Activated CD8-positive, alpha-beta memory T cell treated with anti-CD3 and anti-CD28 coated beads, Interleukin-2, amount 10 ng/mL, durations not matched to agents 7 days and 5 days (primary cell): ENCODE results near the gene MT1E. TPM values are rescaled to one million over a fixed set of nuclear protein-coding genes. Genes with fewer than 3 reads are reported as not detected.
A peak's percentile ranks its signal among the peaks of the same experiment; 100 is the strongest.
"Not testable (repeated sequence)": the region's sequence is repeated elsewhere in the genome, so short reads cannot be mapped to it uniquely, and the experiment has no call there.

ENCODE experiments used
- ATAC-seq: fragments of 150-1000 bp; cut with Tn5 transposase; one replicate; pipeline ENCODE4 v1.10.0; 2021; ENCODE audit warnings: moderate library complexity
- CTCF ChIA-PET: fragments of 350-600 bp; sonication (Branson Sonifier 250); formaldehyde crosslinking; loops from one replicate; lab custom pipeline; 2021; ENCODE audit warnings: antibody characterized with exemption; lab: Charles Lee
- DNase-seq: peaks from one replicate; pipeline ENCODE4 v3.0.0-alpha.2; 2020
- H3K27ac Mint-ChIP-seq: one replicate; pipeline ENCODE4 v1.8.0; 2021; ENCODE audit warnings: mild to moderate bottlenecking, mixed read lengths
- H3K27me3 Mint-ChIP-seq: one replicate; pipeline ENCODE4 v1.8.0; 2021; ENCODE audit warnings: mixed read lengths
- H3K36me3 Mint-ChIP-seq: one replicate; pipeline ENCODE4 v1.8.0; 2021; ENCODE audit warnings: mild to moderate bottlenecking, mixed read lengths
- H3K4me1 Mint-ChIP-seq: one replicate; pipeline ENCODE4 v1.8.0; 2021; ENCODE audit warnings: mixed read lengths
- H3K4me3 Mint-ChIP-seq: one replicate; pipeline ENCODE4 v1.8.0; 2021; ENCODE audit warnings: mild to moderate bottlenecking, moderate library complexity, mixed read lengths
- H3K9me3 Mint-ChIP-seq: one replicate; pipeline ENCODE4 v1.8.0; 2022; ENCODE audit warnings: low read depth, mixed read lengths
- total RNA-seq, 2 experiments: library from RNA; stranded (reverse); gene quantifications; one replicate each; pipeline ENCODE4 v1.2.3, GENCODE V29; 2021

MT1E gene
- 10 to 100 TPM; 41.2 to 54.1 TPM for total RNA-seq

DNA sequence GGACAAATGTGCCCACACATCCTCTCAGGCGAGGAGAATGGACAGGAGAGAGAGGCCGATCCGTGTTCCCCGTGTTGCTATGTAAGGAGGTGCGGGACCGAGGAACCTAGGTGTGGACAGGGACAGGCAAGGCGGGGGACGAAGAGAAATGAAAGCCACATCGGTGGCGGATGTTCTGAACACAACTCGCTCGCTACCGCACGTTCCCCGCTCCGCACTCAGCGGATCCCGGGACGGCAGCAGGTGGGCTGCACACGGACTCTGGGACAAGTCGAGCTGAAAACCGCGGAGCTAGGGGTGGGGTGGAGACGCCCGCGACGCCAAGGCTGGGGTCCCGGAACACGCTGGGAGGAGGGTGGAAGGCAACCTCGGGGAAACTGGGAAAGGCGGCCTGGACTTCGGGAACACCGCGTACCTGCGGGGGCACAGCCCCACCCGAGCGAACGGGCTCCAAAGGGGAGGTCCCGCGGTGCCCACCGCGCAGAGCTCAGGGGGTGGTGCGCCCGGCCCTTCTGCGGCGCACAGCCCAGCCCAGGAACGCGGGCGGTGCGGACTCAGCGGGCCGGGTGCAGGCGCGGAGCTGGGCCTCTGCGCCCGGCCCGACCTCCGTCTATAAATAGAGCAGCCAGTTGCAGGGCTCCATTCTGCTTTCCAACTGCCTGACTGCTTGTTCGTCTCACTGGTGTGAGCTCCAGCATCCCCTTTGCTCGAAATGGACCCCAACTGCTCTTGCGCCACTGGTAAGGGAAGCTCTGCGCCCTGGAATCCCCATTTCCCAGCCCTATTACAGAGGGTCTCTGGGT, at the start of gene MT1E:
Gene MT1E (plus strand): TSS at position 642 of the 803 bp plus-strand sequence. CDS start 71 bp downstream, at position 713.
- H3K4me3 Mint-ChIP-seq, result peak within 1 kb of the TSS; percentile 88
- CTCF ChIA-PET, result interaction anchor here (0.6 to 1.7 kb wide), 13 partner anchors 12 to 111 kb away, joined by 3 to 7 read pairs (median 4); partner anchors contain the start of genes MT1A and MT1X
- H3K4me1 Mint-ChIP-seq, result peaks cover 28% of the 10 kb centered on the region
- no peaks in the 10 kb centered on the region for H3K9me3 Mint-ChIP-seq
- H3K27ac Mint-ChIP-seq, result peak within 1 kb of the TSS; percentile 86
- peaks cover 37% of the 10 kb centered on the region for H3K27me3 Mint-ChIP-seq
- DNase-seq (peak; percentile 79), ATAC-seq (peak; percentile 92)
- H3K36me3 Mint-ChIP-seq, result no peaks in the 10 kb centered on the region

DNA sequence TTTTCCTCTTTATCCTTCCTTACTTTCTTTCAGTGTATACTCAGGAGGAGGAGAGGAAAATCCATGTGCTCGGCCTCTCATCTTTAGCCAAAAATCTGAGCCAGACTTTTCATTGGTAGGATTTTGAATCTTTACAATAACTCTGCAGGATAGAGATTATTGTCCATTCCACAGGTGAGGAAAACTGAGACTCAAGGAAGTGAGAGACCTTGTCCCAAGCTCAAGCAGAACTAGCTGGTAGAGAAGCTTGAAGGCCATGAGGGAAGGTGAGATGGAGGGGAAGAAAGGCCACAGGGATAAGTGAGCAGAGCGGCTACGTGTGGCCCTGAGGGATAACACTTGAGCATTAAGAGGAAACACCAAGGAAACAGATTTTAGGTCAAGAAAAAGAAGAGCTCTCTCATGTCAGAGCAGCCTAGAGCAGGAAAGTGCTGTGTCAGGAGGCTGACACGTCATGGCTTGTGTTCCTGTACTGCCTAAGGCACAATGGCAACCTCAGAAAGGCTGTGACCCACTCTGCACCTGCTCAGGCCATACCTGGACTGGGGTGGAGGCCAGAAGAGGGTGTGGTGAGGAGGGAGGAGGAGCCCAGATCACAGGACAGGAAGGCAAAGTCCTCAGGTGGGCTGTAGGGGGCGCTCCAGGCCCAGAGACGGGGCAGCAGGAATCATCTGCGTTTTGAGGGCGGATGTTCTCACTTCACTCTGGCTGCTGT, 48.8 kb upstream of the MT1E start:
- CTCF ChIA-PET, result interaction anchor here (0.6 to 3.4 kb wide), 47 partner anchors 9 to 295 kb away, joined by 3 to 94 read pairs (median 4); partner anchors contain the start of genes MT1E, MT1X, MT2A and MT3
- peaks cover 17% of the 10 kb centered on the region for H3K27me3 Mint-ChIP-seq
- no peak overlapping the region for H3K4me3 Mint-ChIP-seq
- H3K9me3 Mint-ChIP-seq, result peaks cover 3% of the 10 kb centered on the region
- H3K27ac Mint-ChIP-seq, result no peak overlapping the region
- ATAC-seq, result peak; percentile 100
- no peaks in the 10 kb centered on the region for H3K36me3 Mint-ChIP-seq
- peak; percentile 92 for DNase-seq
- peaks cover 8% of the 10 kb centered on the region for H3K4me1 Mint-ChIP-seq

DNA sequence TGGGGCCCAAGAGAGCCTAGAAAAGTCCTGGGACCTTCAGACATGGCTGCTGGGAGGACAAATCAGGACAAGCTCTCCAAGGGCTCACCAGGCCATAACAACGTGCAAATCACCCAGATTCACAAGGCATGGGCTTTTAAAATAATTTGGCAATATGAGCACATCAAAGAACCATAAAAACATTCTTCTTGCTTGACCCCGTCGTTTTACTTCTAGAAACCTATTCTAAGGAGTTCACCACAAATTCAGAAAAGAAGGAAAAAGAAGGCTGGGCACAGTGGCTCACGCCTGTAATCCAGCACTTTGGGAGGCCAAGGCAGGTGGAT, 48.3 kb upstream of the MT1E start:
- ATAC-seq (no peak), DNase-seq (no peak)
- Mint-ChIP-seq H3K27ac (peak overlapping the region; percentile 35), H3K36me3 (no peaks in the 10 kb centered on the region), H3K27me3 (peaks cover 19% of the 10 kb centered on the region), H3K4me3 (no peak overlapping the region), H3K9me3 (peaks cover 3% of the 10 kb centered on the region), H3K4me1 (peaks cover 8% of the 10 kb centered on the region)
- CTCF ChIA-PET, result interaction anchor here (0.6 to 3.4 kb wide), 40 partner anchors 11 to 294 kb away, joined by 3 to 94 read pairs (median 5); partner anchors contain the start of genes MT1E, MT1X, MT2A and MT3

DNA sequence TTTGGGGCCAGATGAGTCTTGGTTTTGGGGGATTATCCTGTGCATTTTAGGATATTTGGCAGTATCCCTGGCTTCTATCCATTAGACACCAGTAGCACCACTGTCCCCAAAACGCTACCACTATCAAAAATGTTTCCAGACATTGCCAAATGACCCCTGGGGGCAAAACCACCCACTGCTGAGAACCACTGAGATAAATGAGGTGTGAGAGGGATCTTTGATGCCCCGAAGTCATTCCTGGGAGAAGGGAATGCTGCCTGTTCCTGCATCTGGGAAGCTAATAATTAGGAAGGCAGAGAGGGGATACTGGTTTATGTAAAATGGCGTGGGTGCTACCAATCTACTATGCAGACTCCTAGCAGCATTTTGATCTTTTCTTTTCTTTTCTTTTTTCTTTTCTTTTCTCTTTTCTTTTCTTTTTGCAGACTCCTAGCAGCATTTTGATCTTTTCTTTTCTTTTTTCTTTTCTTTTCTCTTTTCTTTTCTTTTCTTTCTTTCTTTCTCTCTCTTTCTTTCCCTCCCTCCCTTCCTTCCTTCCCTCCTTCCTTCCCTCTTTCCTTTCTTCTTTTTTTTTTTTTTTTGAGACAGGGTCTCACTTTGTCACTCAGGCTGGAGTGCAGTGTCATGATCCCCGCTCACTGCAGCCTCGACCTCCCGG, 45.1 kb upstream of the MT1E start:
- Mint-ChIP-seq H3K9me3 (no peaks in the 10 kb centered on the region), H3K4me3 (no peak overlapping the region), H3K27me3 (peaks cover 32% of the 10 kb centered on the region), H3K36me3 (no peaks in the 10 kb centered on the region), H3K4me1 (peaks cover 8% of the 10 kb centered on the region), H3K27ac (no peak overlapping the region)
- ATAC-seq (no peak), DNase-seq (no peak)
- CTCF ChIA-PET, result interaction anchor here (3.9 kb wide), 1 partner anchor 122 kb away, joined by 17 read pairs; no protein-coding TSS in a partner anchor

DNA sequence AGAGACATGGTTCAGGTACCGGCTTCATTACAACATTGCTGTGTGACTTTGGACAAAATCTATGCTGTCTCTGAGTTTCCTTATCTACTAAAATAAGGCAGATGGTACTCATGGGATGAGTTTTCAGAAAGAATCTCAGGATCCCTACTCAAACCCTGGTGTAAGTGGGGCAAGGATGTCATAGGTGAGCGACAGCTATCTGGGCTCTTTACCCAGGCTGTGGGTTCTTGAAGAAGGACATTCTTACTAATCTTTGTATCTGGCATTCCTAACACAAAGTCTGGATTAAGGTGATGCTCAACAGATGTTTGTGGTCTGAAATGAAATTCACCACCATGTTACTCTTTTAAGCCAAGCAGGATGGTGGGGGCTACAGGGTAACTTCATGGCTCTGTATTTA, 42.7 kb upstream of the MT1E start:
- H3K27ac Mint-ChIP-seq, result not testable (repeated sequence)

DNA sequence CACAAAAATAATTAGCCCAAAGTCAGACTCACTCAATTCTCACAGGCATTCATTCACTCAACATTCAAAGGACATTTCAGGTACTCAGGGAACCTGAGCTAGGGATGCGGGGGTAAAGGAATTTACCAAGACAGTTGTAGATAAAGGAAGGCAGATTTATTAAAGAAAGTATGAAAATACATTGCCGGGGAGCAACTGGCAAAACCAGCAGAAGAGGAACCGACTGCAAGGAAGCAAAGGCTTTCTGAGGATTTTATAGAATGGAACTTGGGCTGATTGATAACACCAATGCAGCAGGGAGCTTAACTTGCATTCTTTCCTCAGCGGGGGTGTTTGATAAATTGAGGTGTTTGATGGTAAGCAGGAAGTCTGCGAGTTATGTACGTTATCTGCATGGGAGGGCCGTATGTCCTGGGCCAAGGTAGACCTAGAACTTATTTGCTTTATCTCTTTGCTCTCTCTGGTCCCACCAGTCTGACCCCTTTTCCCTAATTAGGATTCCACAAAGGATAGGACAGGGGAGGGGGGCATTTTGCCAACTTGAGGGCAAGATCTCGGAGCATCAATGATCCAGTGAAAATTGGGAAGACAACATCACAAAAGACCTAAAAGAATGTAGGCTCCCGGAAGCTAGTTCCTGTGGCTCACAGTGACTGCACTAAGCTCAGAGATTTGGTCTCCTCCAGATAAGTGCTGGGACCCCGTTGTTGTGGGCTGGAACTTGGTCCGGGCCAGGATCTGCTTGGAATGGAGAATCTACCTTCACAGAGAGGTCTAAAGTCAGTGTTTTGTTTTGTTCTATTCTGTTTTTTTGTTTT, 42.0 kb upstream of the MT1E start:
- DNase-seq (no peak), ATAC-seq (no peak)
- CTCF ChIA-PET, result interaction anchor here (0.9 to 3.9 kb wide), 2 partner anchors 60 to 119 kb away, joined by 3 to 17 read pairs; no protein-coding TSS in a partner anchor
- Mint-ChIP-seq H3K27ac (no peak overlapping the region), H3K36me3 (no peaks in the 10 kb centered on the region), H3K27me3 (peaks cover 44% of the 10 kb centered on the region), H3K4me3 (no peak overlapping the region), H3K4me1 (no peaks in the 10 kb centered on the region), H3K9me3 (no peaks in the 10 kb centered on the region)

More for the DNA sequence above, 42.7 kb upstream of the MT1E start:
- not testable (repeated sequence) for H3K4me3 Mint-ChIP-seq, DNase-seq, ATAC-seq, H3K36me3 Mint-ChIP-seq, H3K9me3 Mint-ChIP-seq, H3K4me1 Mint-ChIP-seq
- peaks cover 38% of the 10 kb centered on the region for H3K27me3 Mint-ChIP-seq
- CTCF ChIA-PET, result interaction anchor here (0.8 to 3.9 kb wide), 2 partner anchors 119 to 131 kb away, joined by 3 to 17 read pairs; no protein-coding TSS in a partner anchor

DNA sequence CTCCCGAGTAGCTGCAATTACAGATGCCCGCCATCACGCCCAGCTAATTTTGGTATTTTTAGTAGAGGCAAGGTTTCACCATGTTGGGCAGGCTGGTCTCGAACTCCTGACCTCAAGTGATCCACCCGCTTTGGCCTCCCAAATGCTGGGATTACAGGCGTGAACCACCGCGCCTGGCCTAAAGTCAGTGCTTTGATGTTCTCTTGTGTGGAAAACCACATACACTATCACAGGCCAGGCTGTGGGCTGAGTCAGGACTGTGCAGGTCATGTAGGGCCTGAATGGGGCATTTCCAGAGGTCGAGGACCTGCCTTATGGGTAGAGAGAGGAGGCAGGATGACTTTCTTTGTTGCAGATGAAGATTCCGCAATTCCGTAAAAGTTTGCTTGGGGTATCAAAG, 41.3 kb upstream of the MT1E start:
- no peak for ATAC-seq
- no peaks in the 10 kb centered on the region for H3K9me3 Mint-ChIP-seq
- CTCF ChIA-PET, result interaction anchor here (0.9 kb wide), 1 partner anchor 59 kb away, joined by 3 read pairs; no protein-coding TSS in a partner anchor
- peaks cover 3% of the 10 kb centered on the region for H3K4me1 Mint-ChIP-seq
- no peak overlapping the region for H3K27ac Mint-ChIP-seq
- no peaks in the 10 kb centered on the region for H3K36me3 Mint-ChIP-seq
- DNase-seq, result no peak
- no peak overlapping the region for H3K4me3 Mint-ChIP-seq
- H3K27me3 Mint-ChIP-seq, result peaks cover 49% of the 10 kb centered on the region

DNA sequence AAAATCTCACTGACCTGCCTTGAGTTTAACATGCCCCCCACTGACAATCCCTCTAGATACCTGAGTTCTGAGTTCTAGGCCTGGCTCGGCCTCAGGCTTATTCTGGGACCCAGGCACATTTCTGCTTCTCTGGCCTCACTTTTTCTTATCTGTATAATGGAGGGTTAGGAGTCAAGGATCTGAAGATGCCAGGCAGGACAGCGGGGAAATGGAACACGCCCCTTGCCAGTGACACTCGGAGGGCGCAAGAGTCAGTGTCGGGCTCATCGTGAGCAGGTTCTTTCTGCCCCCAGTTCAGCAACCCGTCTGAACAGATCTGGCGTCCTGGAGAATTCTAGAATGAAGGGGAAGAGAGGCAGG, 36.8 kb upstream of the MT1E start:
- H3K27me3 Mint-ChIP-seq, result peaks cover 54% of the 10 kb centered on the region
- CTCF ChIA-PET, result no interaction called here
- H3K4me3 Mint-ChIP-seq, result peak overlapping the region; percentile 71
- peaks cover 11% of the 10 kb centered on the region for H3K4me1 Mint-ChIP-seq
- ATAC-seq, result no peak
- no peak for DNase-seq
- H3K9me3 Mint-ChIP-seq, result no peaks in the 10 kb centered on the region
- no peak overlapping the region for H3K27ac Mint-ChIP-seq
- H3K36me3 Mint-ChIP-seq, result no peaks in the 10 kb centered on the region

DNA sequence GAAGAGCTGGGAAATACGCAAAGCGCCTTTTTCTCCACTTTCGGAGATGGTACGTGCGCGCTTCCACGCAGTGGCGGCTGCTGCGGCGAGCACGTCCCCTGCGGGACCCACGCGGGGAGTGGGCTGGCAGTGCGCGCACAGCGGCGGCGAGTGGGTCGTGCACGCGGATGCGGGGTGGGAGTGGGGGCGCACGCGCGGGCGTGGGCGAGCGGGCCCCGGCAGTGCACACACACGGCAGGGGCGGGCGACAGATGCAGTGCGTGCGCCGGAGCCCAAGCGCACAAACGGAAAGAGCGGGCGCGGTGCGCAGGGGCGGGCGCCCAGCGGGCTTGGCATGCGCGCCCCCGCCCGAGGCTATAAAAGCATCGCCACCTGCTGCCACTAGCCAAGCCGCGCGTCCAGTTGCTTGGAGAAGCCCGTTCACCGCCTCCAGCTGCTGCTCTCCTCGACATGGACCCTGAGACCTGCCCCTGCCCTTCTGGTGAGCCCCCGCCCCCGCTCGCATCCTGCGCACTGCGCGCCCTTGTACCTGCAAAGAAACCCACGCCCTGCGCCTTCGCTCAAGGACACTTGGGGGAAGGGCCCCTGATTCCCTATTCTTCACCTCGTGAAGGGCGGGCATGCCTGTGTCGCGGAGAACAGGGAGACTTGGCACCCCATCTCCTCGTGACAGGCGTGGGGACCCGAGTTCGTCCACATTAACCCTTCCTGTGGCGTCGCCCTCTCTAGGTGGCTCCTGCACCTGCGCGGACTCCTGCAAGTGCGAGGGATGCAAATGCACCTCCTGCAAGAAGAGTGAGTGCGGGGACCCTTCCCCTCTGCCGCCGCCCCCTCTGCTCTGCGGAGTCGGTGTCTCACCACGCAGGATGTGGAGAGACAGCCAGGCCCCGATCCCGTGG, 36.2 kb upstream of the MT1E start, which contains the start of gene MT3:
Gene MT3 (plus strand): TSS at position 388 of the 899 bp plus-strand sequence. CDS start 63 bp downstream, at position 451.
- peaks cover 11% of the 10 kb centered on the region for H3K4me1 Mint-ChIP-seq
- no peaks in the 10 kb centered on the region for H3K9me3 Mint-ChIP-seq
- DNase-seq, result no peak
- peak; percentile 77 for ATAC-seq
- no peak within 1 kb of the TSS for H3K27ac Mint-ChIP-seq
- H3K36me3 Mint-ChIP-seq, result no peaks in the 10 kb centered on the region
- CTCF ChIA-PET, result interaction anchor here (1.3 kb wide), 1 partner anchor 12 kb away, joined by 4 read pairs; no protein-coding TSS in a partner anchor
- peaks cover 54% of the 10 kb centered on the region for H3K27me3 Mint-ChIP-seq
- peak within 1 kb of the TSS; percentile 71 for H3K4me3 Mint-ChIP-seq

DNA sequence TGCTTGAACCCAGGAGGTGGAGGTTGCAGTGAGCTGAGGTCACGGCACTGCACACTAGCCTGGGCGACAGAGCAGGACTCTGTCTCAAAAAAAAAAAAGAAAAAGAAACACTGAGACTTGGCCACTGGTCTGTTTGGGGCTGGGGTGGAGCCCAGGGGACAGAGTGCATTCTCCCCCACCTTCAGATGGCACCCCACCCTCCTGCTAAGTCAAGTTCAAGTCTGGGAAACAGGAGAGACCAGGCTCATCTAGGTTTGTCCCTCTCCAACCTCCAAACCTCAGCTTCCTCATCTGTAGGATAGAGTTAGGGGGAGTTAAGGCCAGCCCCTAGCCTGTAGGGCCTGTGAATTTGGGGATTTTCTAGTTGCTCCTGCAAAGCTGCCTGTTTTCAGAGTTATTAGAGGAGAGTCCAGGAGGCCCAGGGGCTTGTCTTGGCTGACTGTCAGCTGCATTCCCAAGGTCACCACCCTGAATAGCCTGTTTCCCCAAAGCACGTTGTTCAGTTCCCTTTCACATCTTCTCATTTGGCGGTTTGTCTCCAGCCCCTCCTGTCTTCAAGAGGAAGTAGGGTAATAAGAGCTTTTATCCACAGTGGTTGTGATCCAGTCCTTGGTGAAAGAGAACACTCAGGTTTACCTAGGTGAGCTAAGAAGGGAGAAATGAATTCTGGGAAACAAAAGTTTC, 34.1 kb upstream of the MT1E start:
- CTCF ChIA-PET, result interaction anchor here (0.6 to 1.8 kb wide), 6 partner anchors 9 to 493 kb away, joined by 3 to 7 read pairs (median 4); no protein-coding TSS in a partner anchor
- Mint-ChIP-seq H3K27ac (no peak overlapping the region), H3K4me1 (peaks cover 11% of the 10 kb centered on the region), H3K27me3 (peaks cover 54% of the 10 kb centered on the region), H3K36me3 (no peaks in the 10 kb centered on the region), H3K9me3 (no peaks in the 10 kb centered on the region), H3K4me3 (no peak overlapping the region)
- no peak for DNase-seq
- ATAC-seq, result no peak
